ENCODE results near the gene CEP170B.

The CEP170B gene

DNA sequence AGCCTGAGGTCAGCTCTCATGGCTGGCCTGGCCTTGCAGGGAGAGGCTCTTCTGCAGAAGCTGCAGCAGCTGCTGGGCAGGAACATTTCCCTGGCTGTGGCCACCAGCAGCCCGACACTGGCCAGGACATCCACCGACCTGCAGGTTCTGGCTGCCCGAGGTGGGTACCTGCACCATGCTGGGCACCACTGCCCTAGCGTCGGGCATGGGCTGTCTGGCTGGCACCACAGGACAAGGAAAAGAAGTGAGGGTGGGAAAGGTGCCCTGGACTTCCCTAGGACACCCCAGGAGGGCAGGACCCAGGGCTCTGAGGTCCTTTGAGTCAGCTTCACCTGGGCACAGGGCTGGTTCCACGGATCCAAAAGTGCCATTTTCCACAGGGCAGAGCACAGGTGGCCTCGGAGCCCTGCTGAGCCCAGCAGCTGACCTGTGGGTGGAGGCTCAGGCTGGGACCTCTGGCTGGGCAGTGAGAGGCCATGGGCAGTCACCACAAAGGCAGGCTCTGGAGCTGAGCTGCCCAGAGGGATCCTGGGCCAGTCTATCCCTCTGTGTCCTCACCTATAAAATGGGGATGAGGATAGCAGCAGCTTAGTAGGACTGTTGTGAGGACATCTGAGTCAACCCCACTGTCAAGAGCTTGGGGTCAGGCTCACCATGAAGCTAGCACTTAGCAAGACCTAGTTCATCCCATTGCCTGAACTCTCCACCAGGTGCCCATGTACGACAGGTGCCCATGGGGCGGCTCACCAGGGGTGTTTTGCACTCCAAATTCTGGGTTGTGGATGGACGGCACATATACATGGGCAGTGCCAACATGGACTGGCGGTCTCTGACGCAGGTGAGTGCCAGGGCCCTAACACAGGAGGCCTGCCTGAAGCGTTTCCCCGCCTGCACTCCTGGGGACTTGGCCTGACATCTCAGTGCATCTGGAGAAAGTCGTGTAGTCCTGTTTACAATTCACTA is 64.5 kb downstream of the CEP170B start:
- Histone ChIP-seq H3K9ac (ENCODE audit: low read length) (no peak overlapping the region), H3K9me2 (ENCODE audit: low read depth, low read length) (no peaks in the 10 kb centered on the region), H3K27me3 (ENCODE audit: insufficient read depth, low read length) (no peaks in the 10 kb centered on the region; the same call in 1 of the 2 replicates), H3K4me3 (ENCODE audit: low read depth, low read length, poor library complexity, severe bottlenecking) (no peak overlapping the region), H2AFZ (ENCODE audit: low read length) (no peak overlapping the region), H3K27ac (ENCODE audit: low read depth, low read length, poor library complexity, severe bottlenecking) (no peak overlapping the region), H3K9me3 (ENCODE audit: low read length) (no peaks in the 10 kb centered on the region), H3K4me1 (ENCODE audit: insufficient read depth, low read length, severe bottlenecking) (peaks cover 9% of the 10 kb centered on the region), H4K20me1 (ENCODE audit: insufficient read depth, low read length) (no peaks in the 10 kb centered on the region), H3K79me2 (ENCODE audit: insufficient read depth, low read length) (no peaks in the 10 kb centered on the region), H3F3A (ENCODE audit: insufficient read depth, low read length) (no peaks in the 10 kb centered on the region), H3K36me3 (ENCODE audit: insufficient read depth, low read length) (no peaks in the 10 kb centered on the region), H3K4me2 (ENCODE audit: low read length) (no peak overlapping the region)
- TF ChIP-seq EZH2 (IDR thresholded peaks at IDR 0.05; ENCODE audit: borderline replicate concordance, low read length), result no peak
- TF ChIP-seq, protein P1, sequence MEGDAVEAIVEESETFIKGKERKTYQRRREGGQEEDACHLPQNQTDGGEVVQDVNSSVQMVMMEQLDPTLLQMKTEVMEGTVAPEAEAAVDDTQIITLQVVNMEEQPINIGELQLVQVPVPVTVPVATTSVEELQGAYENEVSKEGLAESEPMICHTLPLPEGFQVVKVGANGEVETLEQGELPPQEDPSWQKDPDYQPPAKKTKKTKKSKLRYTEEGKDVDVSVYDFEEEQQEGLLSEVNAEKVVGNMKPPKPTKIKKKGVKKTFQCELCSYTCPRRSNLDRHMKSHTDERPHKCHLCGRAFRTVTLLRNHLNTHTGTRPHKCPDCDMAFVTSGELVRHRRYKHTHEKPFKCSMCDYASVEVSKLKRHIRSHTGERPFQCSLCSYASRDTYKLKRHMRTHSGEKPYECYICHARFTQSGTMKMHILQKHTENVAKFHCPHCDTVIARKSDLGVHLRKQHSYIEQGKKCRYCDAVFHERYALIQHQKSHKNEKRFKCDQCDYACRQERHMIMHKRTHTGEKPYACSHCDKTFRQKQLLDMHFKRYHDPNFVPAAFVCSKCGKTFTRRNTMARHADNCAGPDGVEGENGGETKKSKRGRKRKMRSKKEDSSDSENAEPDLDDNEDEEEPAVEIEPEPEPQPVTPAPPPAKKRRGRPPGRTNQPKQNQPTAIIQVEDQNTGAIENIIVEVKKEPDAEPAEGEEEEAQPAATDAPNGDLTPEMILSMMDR (IDR thresholded peaks at IDR 0.05; ENCODE audit: low read length), result no peak

DNA sequence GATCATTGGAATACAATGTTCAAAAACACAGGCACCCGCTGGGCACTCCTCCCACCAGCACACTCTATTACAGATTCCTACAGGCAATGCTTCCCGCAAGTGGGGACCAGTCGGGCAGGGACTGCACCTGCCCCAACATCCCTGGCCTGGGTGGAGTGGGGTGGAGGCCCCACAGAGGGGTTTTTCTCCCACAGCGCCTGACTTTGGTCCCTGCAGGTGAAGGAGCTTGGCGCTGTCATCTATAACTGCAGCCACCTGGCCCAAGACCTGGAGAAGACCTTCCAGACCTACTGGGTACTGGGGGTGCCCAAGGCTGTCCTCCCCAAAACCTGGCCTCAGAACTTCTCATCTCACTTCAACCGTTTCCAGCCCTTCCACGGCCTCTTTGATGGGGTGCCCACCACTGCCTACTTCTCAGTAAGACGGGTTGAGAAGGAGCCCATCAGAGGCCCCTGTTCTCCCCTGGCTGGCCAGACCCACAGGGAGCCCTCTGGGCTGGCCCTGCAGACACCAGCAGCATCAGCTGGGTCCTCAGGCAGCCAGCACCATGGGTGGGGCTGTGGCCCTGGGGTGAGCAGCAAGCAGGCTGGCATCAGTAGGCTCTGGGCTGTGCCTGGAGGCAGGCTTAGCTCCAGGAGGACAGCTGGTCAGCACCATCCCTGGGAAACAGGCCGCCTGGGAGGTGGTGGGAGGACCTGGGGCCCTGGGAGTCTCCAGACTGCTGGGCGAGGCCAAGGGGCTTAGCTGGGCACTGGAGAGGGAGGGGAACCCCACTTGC is 65.6 kb downstream of the CEP170B start:
- Histone ChIP-seq H3K4me3 (ENCODE audit: low read depth, low read length, poor library complexity, severe bottlenecking) (no peak overlapping the region), H3K9me2 (ENCODE audit: low read depth, low read length) (no peaks in the 10 kb centered on the region), H3K9me3 (ENCODE audit: low read length) (no peaks in the 10 kb centered on the region), H4K20me1 (ENCODE audit: insufficient read depth, low read length) (no peaks in the 10 kb centered on the region), H3K9ac (ENCODE audit: low read length) (no peak overlapping the region), H3K4me2 (ENCODE audit: low read length) (no peak overlapping the region), H2AFZ (ENCODE audit: low read length) (no peak overlapping the region), H3K4me1 (ENCODE audit: insufficient read depth, low read length, severe bottlenecking) (peaks cover 9% of the 10 kb centered on the region), H3F3A (ENCODE audit: insufficient read depth, low read length) (no peaks in the 10 kb centered on the region), H3K27me3 (ENCODE audit: insufficient read depth, low read length) (no peaks in the 10 kb centered on the region), H3K27ac (ENCODE audit: low read depth, low read length, poor library complexity, severe bottlenecking) (no peak overlapping the region), H3K79me2 (ENCODE audit: insufficient read depth, low read length) (no peaks in the 10 kb centered on the region), H3K36me3 (ENCODE audit: insufficient read depth, low read length) (no peaks in the 10 kb centered on the region)
- TF ChIP-seq EZH2 (IDR thresholded peaks at IDR 0.05; ENCODE audit: borderline replicate concordance, low read length), result no peak
- TF ChIP-seq, protein P1 (IDR thresholded peaks at IDR 0.05; ENCODE audit: low read length), result no peak

DNA sequence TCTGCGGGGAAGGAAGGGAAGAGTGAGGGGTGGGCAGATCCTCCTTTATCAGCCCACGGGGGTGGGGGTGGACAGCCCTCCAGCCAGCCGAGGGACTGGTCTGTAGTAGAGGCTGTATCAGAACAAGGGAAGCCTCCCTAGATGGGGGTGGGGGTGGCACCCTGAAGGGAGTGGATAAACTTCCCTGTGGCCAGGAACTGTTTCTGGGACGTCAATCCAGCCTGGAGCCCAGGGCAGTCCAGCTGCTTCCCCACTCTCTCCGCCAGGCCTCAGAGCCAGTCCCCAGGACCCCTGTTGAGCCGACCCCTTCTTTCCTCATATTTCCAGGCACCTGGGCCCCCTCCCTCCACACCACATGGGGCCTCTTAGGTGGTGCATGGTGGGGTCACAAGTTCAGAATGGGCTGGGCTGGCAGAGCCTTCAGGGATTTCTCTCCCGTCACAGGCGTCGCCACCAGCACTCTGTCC is 66.3 kb downstream of the CEP170B start:
- no peak overlapping the region for H3K4me2 ChIP-seq (ENCODE audit: low read length)
- no peaks in the 10 kb centered on the region for H3K79me2 ChIP-seq (ENCODE audit: insufficient read depth, low read length)
- H3K36me3 ChIP-seq (ENCODE audit: insufficient read depth, low read length), result no peaks in the 10 kb centered on the region
- no peak for TF ChIP-seq EZH2 (IDR thresholded peaks at IDR 0.05; ENCODE audit: borderline replicate concordance, low read length)
- TF ChIP-seq, protein P1 (IDR thresholded peaks at IDR 0.05; ENCODE audit: low read length), result no peak
- no peaks in the 10 kb centered on the region for H3K9me2 ChIP-seq (ENCODE audit: low read depth, low read length)
- H2AFZ ChIP-seq (ENCODE audit: low read length), result no peak overlapping the region
- no peak overlapping the region for H3K9ac ChIP-seq (ENCODE audit: low read length)
- H3K9me3 ChIP-seq (ENCODE audit: low read length), result no peaks in the 10 kb centered on the region
- H3F3A ChIP-seq (ENCODE audit: insufficient read depth, low read length), result no peaks in the 10 kb centered on the region
- H3K4me1 ChIP-seq (ENCODE audit: insufficient read depth, low read length, severe bottlenecking), result peaks cover 7% of the 10 kb centered on the region
- H3K27me3 ChIP-seq (ENCODE audit: insufficient read depth, low read length), result no peaks in the 10 kb centered on the region
- H4K20me1 ChIP-seq (ENCODE audit: insufficient read depth, low read length), result no peaks in the 10 kb centered on the region
- no peak overlapping the region for H3K27ac ChIP-seq (ENCODE audit: low read depth, low read length, poor library complexity, severe bottlenecking)
- no peak overlapping the region for H3K4me3 ChIP-seq (ENCODE audit: low read depth, low read length, poor library complexity, severe bottlenecking)
